HG03095 (cell line): ENCODE measurements around the gene AQP1.

Experiments used
- ATAC-seq: cut with Tn5 transposase; IDR thresholded peaks from one replicate; pipeline ENCODE4 v1.9.1; 2021; ENCODE audit warnings: moderate library complexity; ENCODE audit not compliant: unreplicated experiment

Gene AQP1

GRCh38 chr7:30933124-30933974, 21.7 kb downstream of the AQP1 start:
- no peak for ATAC-seq

GRCh38 chr7:30934225-30934624, 22.6 kb downstream of the AQP1 start:
- ATAC-seq, result no peak

GRCh38 chr7:30934732-30935568, 23.3 kb downstream of the AQP1 start:
- no peak for ATAC-seq

GRCh38 chr7:30935569-30935877, 23.9 kb downstream of the AQP1 start:
- no peak for ATAC-seq

GRCh38 chr7:30936650-30937245, 25.1 kb downstream of the AQP1 start:
- no peak for ATAC-seq

GRCh38 chr7:30937416-30937815, 25.8 kb downstream of the AQP1 start:
- ATAC-seq, result no peak

- peak; percentile 80 for ATAC-seq
Observed at GRCh38 chr7:30938435-30939316, 27.0 kb downstream of the AQP1 start.

GRCh38 chr7:30941582-30942323, 30.1 kb downstream of the AQP1 start:
- ATAC-seq, result no peak

GRCh38 chr7:30950197-30950596, 38.5 kb downstream of the AQP1 start:
- no peak for ATAC-seq

- ATAC-seq, result no peak
Observed at GRCh38 chr7:30954914-30955313, 43.3 kb downstream of the AQP1 start.

GRCh38 chr7:30956704-30957103, 45.1 kb downstream of the AQP1 start:
- no peak for ATAC-seq

- no peak for ATAC-seq
Observed at GRCh38 chr7:30963842-30964241, 52.2 kb downstream of the AQP1 start, which contains the start of gene GHRHR. Gene GHRHR, plus strand, starts transcription at chr7:30963953. Its CDS starts 116 bp downstream, at chr7:30964069.

- no peak for ATAC-seq
Observed at GRCh38 chr7:30965372-30965771, 53.7 kb downstream of the AQP1 start.

GRCh38 chr7:30965883-30966282, 54.2 kb downstream of the AQP1 start:
- no peak for ATAC-seq

- no peak for ATAC-seq
Observed at GRCh38 chr7:30968294-30968693, 56.6 kb downstream of the AQP1 start.

GRCh38 chr7:30968747-30969603, 57.3 kb downstream of the AQP1 start:
- ATAC-seq, result no peak

GRCh38 chr7:30969604-30969970, 57.9 kb downstream of the AQP1 start:
- no peak for ATAC-seq

GRCh38 chr7:30970074-30970473, 58.4 kb downstream of the AQP1 start:
- ATAC-seq, result no peak

GRCh38 chr7:30970594-30971094, 59.0 kb downstream of the AQP1 start:
- no peak for ATAC-seq
